OCI-LY3 (cell line): Measurements from ENCODE around the gene GBX2.

Source experiments
- EZH2phosphoT487 ChIP-seq: fragments of 200-600 bp; shearing (Covaris generic); IDR thresholded peaks from 2 replicates; pipeline ENCODE4 v1.6.1; 2018; ENCODE audit warnings: antibody characterized with exemption, mixed run types, low read depth
- TF ChIP-seq, protein P1 (sequence below): fragments of 200-600, 300-600 bp; sonication (generic); IDR thresholded peaks from 2 replicates; pipeline ENCODE4 v1.5.1; 2014; ENCODE audit warnings: antibody characterized with exemption, low read length, low read depth

DNA sequence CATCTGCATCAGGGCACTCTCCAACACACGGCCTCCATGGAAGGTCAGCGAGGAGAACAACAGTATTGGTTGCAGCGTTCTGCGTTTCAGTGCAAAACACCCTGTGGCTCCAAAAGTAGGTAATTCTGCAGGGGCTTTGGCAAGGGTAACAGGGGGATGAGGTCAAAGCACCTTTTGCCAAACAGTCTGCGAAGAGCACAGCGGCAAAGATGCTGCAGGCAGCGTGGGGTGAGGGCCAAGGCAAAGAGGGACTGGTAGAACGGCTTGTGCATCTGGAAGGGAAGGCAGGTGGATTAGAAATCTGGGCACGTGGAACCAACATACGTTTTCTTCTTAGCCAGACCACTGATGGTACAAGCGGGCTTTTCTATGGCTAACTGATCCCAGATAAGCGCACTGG lies 26.6 kb upstream of the GBX2 start:
- TF ChIP-seq EZH2phosphoT487: no peak
- TF ChIP-seq, protein P1, sequence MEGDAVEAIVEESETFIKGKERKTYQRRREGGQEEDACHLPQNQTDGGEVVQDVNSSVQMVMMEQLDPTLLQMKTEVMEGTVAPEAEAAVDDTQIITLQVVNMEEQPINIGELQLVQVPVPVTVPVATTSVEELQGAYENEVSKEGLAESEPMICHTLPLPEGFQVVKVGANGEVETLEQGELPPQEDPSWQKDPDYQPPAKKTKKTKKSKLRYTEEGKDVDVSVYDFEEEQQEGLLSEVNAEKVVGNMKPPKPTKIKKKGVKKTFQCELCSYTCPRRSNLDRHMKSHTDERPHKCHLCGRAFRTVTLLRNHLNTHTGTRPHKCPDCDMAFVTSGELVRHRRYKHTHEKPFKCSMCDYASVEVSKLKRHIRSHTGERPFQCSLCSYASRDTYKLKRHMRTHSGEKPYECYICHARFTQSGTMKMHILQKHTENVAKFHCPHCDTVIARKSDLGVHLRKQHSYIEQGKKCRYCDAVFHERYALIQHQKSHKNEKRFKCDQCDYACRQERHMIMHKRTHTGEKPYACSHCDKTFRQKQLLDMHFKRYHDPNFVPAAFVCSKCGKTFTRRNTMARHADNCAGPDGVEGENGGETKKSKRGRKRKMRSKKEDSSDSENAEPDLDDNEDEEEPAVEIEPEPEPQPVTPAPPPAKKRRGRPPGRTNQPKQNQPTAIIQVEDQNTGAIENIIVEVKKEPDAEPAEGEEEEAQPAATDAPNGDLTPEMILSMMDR: no peak
